Dedifferentiated amniotic fluid mesenchymal stem cell (primary cell): ENCODE data around the gene MACROD1.

Source experiments
- DNase-seq: peaks from one replicate; pipeline ENCODE4 v3.0.0-alpha.2; 2016; ENCODE audit errors: extremely low spot score

The MACROD1 gene

GRCh38 chr11:63961608-63962412 lies 204.1 kb downstream of the MACROD1 start:
- DNase-seq = no peak

- no peak for DNase-seq
Observed at GRCh38 chr11:63958008-63958407, 207.9 kb downstream of the MACROD1 start.

GRCh38 chr11:63952570-63952969 lies 213.3 kb downstream of the MACROD1 start:
- DNase-seq = no peak

- DNase-seq = no peak
Observed at GRCh38 chr11:63951779-63952536, 214.0 kb downstream of the MACROD1 start.
